Ascending aorta (tissue), 2 donors: ENCODE data around the gene CREBZF. TPM values are rescaled to one million over a fixed set of nuclear protein-coding genes. Genes with fewer than 3 reads are reported as not detected.

Experiments used
- DNase-seq, 2 donors: peaks; one replicate each; pipeline ENCODE4 v3.0.0-alpha.2; 2019; ENCODE audit warnings: low spot score in 2 of 2
- H3K27ac ChIP-seq, 2 donors: fragments of 200-600 bp; sonication (generic); one replicate each; pipeline ENCODE4 v1.5.1; 2016 to 2017; ENCODE audit warnings: mild to moderate bottlenecking in 1 of 2
- H3K27me3 ChIP-seq: fragments of 200-600 bp; sonication (generic); one replicate; pipeline ENCODE4 v1.5.1; 2017
- H3K36me3 ChIP-seq, 2 donors: fragments of 200-600 bp; sonication (generic); one replicate each; pipeline ENCODE4 v1.5.1; 2016
- H3K4me1 ChIP-seq, 2 donors: fragments of 200-600 bp; sonication (generic); one replicate each; pipeline ENCODE4 v1.5.1; 2016 to 2017; ENCODE audit warnings: mild to moderate bottlenecking in 1 of 2
- H3K4me3 ChIP-seq, 2 donors: fragments of 200-600 bp; sonication (generic); one replicate each; pipeline ENCODE4 v1.5.1; 2016 to 2017; ENCODE audit warnings: mild to moderate bottlenecking in 1 of 2
- H3K9me3 ChIP-seq, 2 donors: fragments of 200-600 bp; sonication (generic); one replicate each; pipeline ENCODE4 v1.5.1; 2016
- CTCF ChIP-seq, 3 experiments: fragments of 200-600 bp in 2 of 3; fragments of 450-650 bp in 1 of 3; sonication (generic) in 2 of 3; IDR thresholded peaks; one replicate each; pipeline ENCODE4 v1.5.1; 2016 to 2019; ENCODE audit warnings: antibody characterized with exemption in 3 of 3, mild to moderate bottlenecking in 1 of 3, moderate library complexity in 1 of 3
- intact Hi-C: fragments of 100-400 bp; cut with DNase I; formaldehyde crosslinking; loops from one replicate; pipeline ENCODE4 v1.15.1; 2023
- total RNA-seq: library from RNA; depleted of rRNA; stranded (reverse); fragments of >200 nt; gene quantifications from one replicate; pipeline ENCODE4 v1.1.0, GENCODE V29; 2016

CREBZF gene
- total RNA-seq, 1 donor from 2014 or later = 29.7 TPM

DNA sequence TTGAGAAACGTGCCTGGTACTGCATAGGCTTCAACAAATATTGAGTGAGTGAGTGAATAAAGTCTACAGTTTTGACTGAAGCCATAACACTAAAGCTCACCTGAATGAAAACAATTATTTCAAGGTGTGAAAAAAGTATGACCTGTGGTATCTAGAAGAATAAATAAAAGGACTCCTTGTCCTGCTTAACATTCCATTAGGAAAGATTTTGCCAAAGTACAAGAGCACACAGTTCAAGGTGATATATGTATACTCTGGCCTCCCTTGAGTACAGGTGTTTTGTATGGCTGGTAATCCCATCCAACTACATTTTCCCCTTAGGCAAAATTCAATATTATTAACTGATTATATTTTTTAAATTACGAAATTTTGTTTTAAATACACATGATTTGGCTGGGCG is 1.8 kb upstream of the CREBZF start:
- Histone ChIP-seq H3K4me1 (peaks cover 0 to 13% of the 10 kb centered on the region in 2 donors), H3K36me3 (peaks cover 0 to 3% of the 10 kb centered on the region in 2 donors), H3K4me3 (no peak overlapping the region), H3K27me3 (no peaks in the 10 kb centered on the region), H3K27ac (no peak overlapping the region), H3K9me3 (no peaks in the 10 kb centered on the region)
- no peak for DNase-seq
- no peak for TF ChIP-seq CTCF (IDR thresholded peaks at IDR 0.05)
- intact Hi-C loops = loop anchor here (10.0 kb wide), 3 partner anchors 188 to 638 kb away; partner anchors contain the start of genes CCDC83, HIKESHI and PICALM

GRCh38 chr11:85665733-85666132 is 804 bp upstream of the CREBZF start:
- no peak for DNase-seq
- no peaks in the 10 kb centered on the region for H3K9me3 ChIP-seq
- peak overlapping the region in 1 of 2 donors; percentile 99 for H3K27ac ChIP-seq
- peaks cover 0 to 3% of the 10 kb centered on the region in 2 donors for H3K36me3 ChIP-seq
- H3K27me3 ChIP-seq = no peaks in the 10 kb centered on the region
- peak overlapping the region in 1 of 2 donors; percentile 90 for H3K4me3 ChIP-seq
- no peak for TF ChIP-seq CTCF (IDR thresholded peaks at IDR 0.05)
- H3K4me1 ChIP-seq = peaks cover 0 to 20% of the 10 kb centered on the region in 2 donors
- intact Hi-C loops = loop anchor here (2.0 to 10.0 kb wide), 4 partner anchors 53 to 639 kb away; partner anchors contain the start of genes CCDC83, HIKESHI and PICALM

GRCh38 chr11:85663753-85664614 is 945 bp downstream of the CREBZF start:
- peaks cover 0 to 25% of the 10 kb centered on the region in 2 donors for H3K4me1 ChIP-seq
- intact Hi-C loops = loop anchor here (1.0 to 10.0 kb wide), 7 partner anchors 17 to 641 kb away; partner anchors contain the start of genes CCDC83, CCDC89, HIKESHI and PICALM
- TF ChIP-seq CTCF (IDR thresholded peaks at IDR 0.05) = peak; percentile 52 to 71 (median 67)

DNA sequence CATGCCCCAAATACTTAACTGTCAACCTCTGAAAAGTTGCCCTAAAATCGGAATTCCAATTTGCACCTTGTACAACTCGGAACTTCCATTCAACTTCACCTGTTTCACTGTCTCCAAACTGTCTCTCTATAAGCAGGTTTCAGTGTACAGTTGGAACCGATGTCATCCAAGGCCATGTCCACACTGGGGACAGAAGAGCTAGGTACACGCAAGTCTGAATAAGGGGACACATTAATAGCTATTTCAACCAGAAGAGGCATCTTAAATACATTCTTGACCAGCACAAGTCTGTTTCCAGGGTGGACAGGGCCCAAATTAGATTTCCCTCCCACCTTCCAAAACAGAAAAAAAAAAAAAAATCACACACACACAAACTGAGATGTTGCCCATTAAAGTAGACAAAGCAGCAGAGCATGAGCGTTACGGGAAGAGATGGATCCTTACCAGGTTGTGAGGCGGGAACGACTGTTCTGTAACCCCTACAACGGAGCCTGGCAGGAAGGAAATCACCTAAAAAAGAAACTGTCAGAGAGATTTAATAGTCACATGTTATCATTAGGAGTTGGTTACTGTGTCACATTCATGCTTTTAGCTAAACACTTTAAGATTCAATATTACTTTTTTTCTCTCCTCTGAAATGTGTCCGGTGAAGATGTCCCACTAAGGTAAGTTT is 1.7 kb downstream of the CREBZF start:
- intact Hi-C loops = loop anchor here (10.0 kb wide), 3 partner anchors 192 to 642 kb away; partner anchors contain the start of genes CCDC83, HIKESHI and PICALM
- H3K36me3 ChIP-seq = peaks cover 4 to 16% of the 10 kb centered on the region in 2 donors
- peak overlapping the region; percentile 99 for H3K27ac ChIP-seq
- H3K4me3 ChIP-seq = peak overlapping the region; percentile 74 to 90
- no peaks in the 10 kb centered on the region for H3K27me3 ChIP-seq
- TF ChIP-seq CTCF (IDR thresholded peaks at IDR 0.05) = no peak
- DNase-seq = no peak
- no peaks in the 10 kb centered on the region for H3K9me3 ChIP-seq
- H3K4me1 ChIP-seq = peaks cover 0 to 25% of the 10 kb centered on the region in 2 donors

More at GRCh38 chr11:85663753-85664614, 945 bp downstream of the CREBZF start:
- peak; percentile 38 to 92 for DNase-seq
- Histone ChIP-seq H3K27ac (peak overlapping the region; percentile 99), H3K9me3 (no peaks in the 10 kb centered on the region), H3K36me3 (peaks cover 4 to 16% of the 10 kb centered on the region in 2 donors), H3K4me3 (peak overlapping the region; percentile 74 to 90), H3K27me3 (no peaks in the 10 kb centered on the region)

DNA sequence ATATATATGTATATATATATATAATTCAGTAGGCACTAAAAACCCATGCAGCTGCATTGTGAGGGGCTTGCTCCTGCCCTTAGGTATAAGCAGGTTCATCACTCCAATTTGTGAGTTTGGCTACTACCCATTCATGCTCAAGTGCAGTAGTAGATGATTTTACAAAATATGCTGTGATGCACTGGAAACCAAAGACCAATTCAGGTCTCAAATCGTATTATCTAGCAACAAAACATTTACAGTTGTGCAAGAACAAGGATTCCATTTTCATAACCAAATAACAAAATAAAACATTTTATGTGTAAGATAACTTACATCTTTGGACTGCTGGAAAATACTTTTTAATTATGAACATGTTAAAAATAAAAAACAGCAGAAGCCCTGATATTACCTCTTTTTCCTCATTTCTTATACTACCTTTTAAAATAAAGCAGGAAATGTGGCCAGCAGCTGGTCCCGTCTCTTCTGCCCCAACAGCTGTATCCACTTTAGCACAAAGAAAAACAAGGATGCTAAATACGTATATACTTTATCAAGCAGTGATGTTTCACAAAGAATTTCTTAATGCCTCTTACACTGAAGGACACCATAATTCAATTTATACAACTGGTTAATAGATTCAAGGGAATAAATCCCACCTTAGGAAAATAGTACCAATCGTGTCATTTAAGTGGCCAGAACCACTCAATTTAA is 2.8 kb downstream of the CREBZF start:
- intact Hi-C loops = loop anchor here (10.0 kb wide), 3 partner anchors 193 to 643 kb away; partner anchors contain the start of genes CCDC83, HIKESHI and PICALM
- Histone ChIP-seq H3K27ac (no peak overlapping the region), H3K4me1 (peaks cover 0 to 27% of the 10 kb centered on the region in 2 donors), H3K4me3 (peak overlapping the region; percentile 74 to 90), H3K9me3 (no peaks in the 10 kb centered on the region), H3K27me3 (no peaks in the 10 kb centered on the region), H3K36me3 (peaks cover 4 to 23% of the 10 kb centered on the region in 2 donors)
- DNase-seq = no peak
- TF ChIP-seq CTCF (IDR thresholded peaks at IDR 0.05) = no peak
